ENCODE results near the gene MAB21L4. TPM values are rescaled to one million over a fixed set of nuclear protein-coding genes. Genes with fewer than 3 reads are reported as not detected.

MAB21L4 gene
- total and polyA plus RNA-seq, 2 donors from 2014 or later, result 6.1 to 28.5 TPM

DNA sequence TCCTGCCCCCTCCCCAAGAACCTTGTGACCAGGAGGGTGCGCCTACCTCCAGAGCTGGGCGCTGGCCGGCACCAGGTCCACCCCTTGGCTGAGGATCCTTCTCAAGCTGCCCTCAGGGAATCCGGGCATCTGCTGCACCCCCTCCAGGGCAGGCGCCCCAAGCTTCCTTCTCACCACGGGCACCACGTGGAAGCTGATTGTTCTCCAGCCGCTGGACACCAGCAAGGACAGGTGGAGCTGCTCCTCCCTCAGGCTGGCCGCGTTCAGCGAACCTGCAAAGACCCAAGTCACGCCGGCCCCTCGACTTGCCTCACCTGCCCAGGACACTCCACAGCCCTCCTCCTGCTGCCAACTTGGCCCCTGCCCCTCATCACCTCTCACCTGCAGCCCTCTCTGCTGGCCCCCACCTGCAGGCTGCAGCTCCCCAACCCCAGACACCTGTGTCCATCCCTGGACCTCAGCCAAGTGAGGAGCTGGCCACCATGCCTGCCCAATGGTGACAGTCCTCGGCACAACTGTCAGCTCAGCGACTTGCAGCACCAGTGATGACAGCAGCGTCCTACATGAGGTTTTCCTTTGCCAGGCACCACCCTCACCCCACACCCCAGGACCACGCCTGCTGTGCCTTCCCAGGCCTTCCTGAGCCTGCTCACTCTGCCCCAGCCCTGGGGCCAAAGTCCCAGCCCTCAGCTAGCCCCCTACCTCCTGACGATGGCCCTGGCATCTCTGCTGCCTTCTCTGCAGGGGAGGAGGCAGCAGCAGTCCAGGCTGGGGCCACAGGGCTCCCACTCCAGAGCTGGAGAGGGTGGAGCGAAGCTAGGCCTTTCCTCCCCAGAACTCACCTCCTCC is 4.2 kb downstream of the MAB21L4 start:
- Histone ChIP-seq H3K36me3 (ENCODE audit: control insufficient read depth in 2 of 3, insufficient read depth in 3 of 3, low read length in 3 of 3) (no peaks in the 10 kb centered on the region), H3K4me1 (ENCODE audit: control insufficient read depth in 2 of 3, insufficient read depth in 2 of 3, low read depth in 1 of 3, low read length in 3 of 3) (peaks cover 0 to 16% (median 0%) of the 10 kb centered on the region in 3 donors), H3K9me3 (ENCODE audit: control insufficient read depth in 2 of 3, insufficient read depth in 1 of 3, low read length in 3 of 3) (no peaks in the 10 kb centered on the region), H3K4me3 (ENCODE audit: low read length in 3 of 3) (no peak overlapping the region), H3K9ac (ENCODE audit: low read length in 3 of 3) (no peak overlapping the region), H3K27me3 (ENCODE audit: control insufficient read depth, insufficient read depth, low read length) (no peaks in the 10 kb centered on the region), H3K27ac (ENCODE audit: low read depth in 2 of 2, low read length in 2 of 2) (no peak overlapping the region)
- FAIRE-seq (no peak), DNase-seq (no peak)
- intact Hi-C loops (cut with DNase I), result no loop called here
- TF ChIP-seq, protein P1, sequence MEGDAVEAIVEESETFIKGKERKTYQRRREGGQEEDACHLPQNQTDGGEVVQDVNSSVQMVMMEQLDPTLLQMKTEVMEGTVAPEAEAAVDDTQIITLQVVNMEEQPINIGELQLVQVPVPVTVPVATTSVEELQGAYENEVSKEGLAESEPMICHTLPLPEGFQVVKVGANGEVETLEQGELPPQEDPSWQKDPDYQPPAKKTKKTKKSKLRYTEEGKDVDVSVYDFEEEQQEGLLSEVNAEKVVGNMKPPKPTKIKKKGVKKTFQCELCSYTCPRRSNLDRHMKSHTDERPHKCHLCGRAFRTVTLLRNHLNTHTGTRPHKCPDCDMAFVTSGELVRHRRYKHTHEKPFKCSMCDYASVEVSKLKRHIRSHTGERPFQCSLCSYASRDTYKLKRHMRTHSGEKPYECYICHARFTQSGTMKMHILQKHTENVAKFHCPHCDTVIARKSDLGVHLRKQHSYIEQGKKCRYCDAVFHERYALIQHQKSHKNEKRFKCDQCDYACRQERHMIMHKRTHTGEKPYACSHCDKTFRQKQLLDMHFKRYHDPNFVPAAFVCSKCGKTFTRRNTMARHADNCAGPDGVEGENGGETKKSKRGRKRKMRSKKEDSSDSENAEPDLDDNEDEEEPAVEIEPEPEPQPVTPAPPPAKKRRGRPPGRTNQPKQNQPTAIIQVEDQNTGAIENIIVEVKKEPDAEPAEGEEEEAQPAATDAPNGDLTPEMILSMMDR (IDR thresholded peaks at IDR 0.05; ENCODE audit: borderline replicate concordance, extremely low read depth, insufficient read depth), result no peak

DNA sequence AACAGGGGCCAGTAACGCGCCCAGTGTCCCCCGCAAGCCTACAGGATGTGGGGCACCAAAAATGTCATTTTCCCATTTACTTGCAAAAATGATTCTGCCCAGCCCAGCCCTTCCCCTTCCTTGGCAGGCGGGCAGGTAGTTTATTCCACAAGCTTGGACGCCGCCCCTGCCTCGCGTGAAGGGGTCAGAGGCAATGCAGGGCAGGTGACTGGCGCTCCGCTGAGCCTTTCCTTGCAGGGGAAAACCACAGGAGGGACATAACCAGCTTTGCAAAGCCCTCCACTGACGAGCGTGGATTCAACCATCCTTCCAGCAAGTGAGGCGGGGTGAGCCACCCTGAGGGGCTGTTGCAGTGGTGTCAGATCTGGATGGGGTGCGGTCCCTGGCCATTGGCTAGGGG is 5.3 kb downstream of the MAB21L4 start:
- Histone ChIP-seq H3K9me3 (ENCODE audit: control insufficient read depth in 2 of 3, insufficient read depth in 1 of 3, low read length in 3 of 3) (no peaks in the 10 kb centered on the region), H3K36me3 (ENCODE audit: control insufficient read depth in 2 of 3, insufficient read depth in 3 of 3, low read length in 3 of 3) (no peaks in the 10 kb centered on the region), H3K4me1 (ENCODE audit: control insufficient read depth in 2 of 3, insufficient read depth in 2 of 3, low read depth in 1 of 3, low read length in 3 of 3) (peaks cover 0 to 14% (median 0%) of the 10 kb centered on the region in 3 donors), H3K27me3 (ENCODE audit: control insufficient read depth, insufficient read depth, low read length) (no peaks in the 10 kb centered on the region), H3K9ac (ENCODE audit: low read length in 3 of 3) (no peak overlapping the region), H3K4me3 (ENCODE audit: low read length in 3 of 3) (no peak overlapping the region), H3K27ac (ENCODE audit: low read depth in 2 of 2, low read length in 2 of 2) (no peak overlapping the region)
- no peak for DNase-seq
- TF ChIP-seq, protein P1 (IDR thresholded peaks at IDR 0.05; ENCODE audit: borderline replicate concordance, extremely low read depth, insufficient read depth), result no peak
- FAIRE-seq, result no peak
- intact Hi-C loops (cut with DNase I), result no loop called here

DNA sequence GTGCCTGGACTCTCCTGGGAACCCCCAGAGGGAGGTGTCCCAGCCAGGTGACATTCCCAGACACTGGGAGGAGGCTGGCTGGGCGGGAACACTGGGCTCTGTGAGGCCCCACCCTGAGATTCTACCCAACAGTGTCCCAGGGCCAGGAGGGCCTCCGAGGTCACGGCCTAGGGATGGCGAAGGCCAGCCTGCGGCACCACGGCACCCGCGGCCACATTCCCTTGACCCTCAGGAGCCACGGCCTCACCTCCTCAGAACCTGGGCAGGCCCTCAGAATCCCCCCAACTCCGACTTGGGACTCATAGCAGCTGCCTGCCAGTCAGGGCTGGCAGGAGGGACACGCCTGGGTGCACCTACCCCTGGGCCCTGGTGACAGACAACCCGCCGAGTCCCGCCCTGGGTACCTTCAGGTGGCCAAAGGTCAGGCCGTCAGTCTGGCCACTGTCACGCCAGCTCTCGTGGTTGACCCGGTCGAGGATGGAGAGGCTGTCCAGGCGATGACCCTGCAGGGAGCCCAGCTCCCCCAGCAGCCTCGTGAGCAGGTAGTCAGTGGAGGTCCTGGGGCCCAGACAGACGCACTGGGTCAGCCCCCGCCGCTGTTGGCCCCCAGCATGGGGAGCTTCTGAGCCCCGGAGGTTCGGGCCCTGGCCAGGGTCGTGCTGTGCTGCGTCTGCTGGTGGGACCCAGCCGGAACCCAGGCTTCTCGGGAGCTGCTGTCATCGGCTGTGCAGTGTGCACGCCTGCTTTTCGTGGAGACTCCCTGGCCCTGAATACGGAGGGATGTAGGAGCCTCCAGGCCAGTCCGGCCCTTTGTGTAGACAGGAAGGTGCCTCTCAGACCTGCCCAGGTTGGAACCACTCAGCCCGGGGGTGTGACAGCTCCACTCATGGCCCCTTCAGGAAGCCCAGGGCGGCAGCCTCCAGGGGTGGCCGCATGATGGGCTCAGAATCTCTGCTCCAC is 6.1 kb downstream of the MAB21L4 start:
- H3K9ac ChIP-seq (ENCODE audit: low read length in 3 of 3), result no peak overlapping the region
- intact Hi-C loops (cut with DNase I), result no loop called here
- FAIRE-seq (no peak), DNase-seq (no peak)
- H3K4me1 ChIP-seq (ENCODE audit: control insufficient read depth in 2 of 3, insufficient read depth in 2 of 3, low read depth in 1 of 3, low read length in 3 of 3), result peaks cover 0 to 8% (median 0%) of the 10 kb centered on the region in 3 donors
- H3K27ac ChIP-seq (ENCODE audit: low read depth in 2 of 2, low read length in 2 of 2), result no peak overlapping the region
- H3K27me3 ChIP-seq (ENCODE audit: control insufficient read depth, insufficient read depth, low read length), result no peaks in the 10 kb centered on the region
- TF ChIP-seq, protein P1 (IDR thresholded peaks at IDR 0.05; ENCODE audit: borderline replicate concordance, extremely low read depth, insufficient read depth), result no peak
- H3K9me3 ChIP-seq (ENCODE audit: control insufficient read depth in 2 of 3, insufficient read depth in 1 of 3, low read length in 3 of 3), result no peaks in the 10 kb centered on the region
- no peaks in the 10 kb centered on the region for H3K36me3 ChIP-seq (ENCODE audit: control insufficient read depth in 2 of 3, insufficient read depth in 3 of 3, low read length in 3 of 3)
- no peak overlapping the region for H3K4me3 ChIP-seq (ENCODE audit: low read length in 3 of 3)

Data from kidney (tissue), 14 donors.